ENCODE results near the gene PRSS38. TPM values are rescaled to one million over a fixed set of nuclear protein-coding genes. Genes with fewer than 3 reads are reported as not detected.
"Not testable (repeated sequence)": the region's sequence is repeated elsewhere in the genome, so short reads cannot be mapped to it uniquely, and the experiment has no call there.

The PRSS38 gene
- total RNA-seq, 1 donor from 2014 or later: not detected

DNA sequence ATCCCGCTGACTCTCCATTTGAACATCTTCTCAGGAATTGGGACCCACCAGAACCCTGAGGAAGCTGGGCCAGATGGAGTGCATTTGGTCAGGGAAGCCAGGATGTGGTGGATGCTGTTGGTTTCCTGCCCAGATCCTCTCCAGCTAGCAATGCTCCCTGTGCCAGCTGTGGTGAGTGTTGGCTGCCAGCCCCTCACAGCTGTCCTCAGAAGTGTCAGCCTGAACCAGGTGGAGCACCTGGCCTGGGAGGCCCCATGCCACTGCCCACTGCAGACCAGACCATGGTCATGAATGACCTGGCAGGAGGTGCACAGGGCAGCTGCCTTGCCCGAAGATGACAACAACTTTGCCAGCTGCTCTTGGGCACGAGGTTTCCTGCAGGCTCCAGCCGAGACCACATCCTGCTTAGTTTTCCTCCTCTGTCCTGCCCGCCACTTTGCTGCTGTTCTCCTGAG lies 54.4 kb downstream of the PRSS38 start:
- no peak overlapping the region for H3K4me3 Mint-ChIP-seq (ENCODE audit: unreplicated experiment)
- TF ChIP-seq, protein P1, sequence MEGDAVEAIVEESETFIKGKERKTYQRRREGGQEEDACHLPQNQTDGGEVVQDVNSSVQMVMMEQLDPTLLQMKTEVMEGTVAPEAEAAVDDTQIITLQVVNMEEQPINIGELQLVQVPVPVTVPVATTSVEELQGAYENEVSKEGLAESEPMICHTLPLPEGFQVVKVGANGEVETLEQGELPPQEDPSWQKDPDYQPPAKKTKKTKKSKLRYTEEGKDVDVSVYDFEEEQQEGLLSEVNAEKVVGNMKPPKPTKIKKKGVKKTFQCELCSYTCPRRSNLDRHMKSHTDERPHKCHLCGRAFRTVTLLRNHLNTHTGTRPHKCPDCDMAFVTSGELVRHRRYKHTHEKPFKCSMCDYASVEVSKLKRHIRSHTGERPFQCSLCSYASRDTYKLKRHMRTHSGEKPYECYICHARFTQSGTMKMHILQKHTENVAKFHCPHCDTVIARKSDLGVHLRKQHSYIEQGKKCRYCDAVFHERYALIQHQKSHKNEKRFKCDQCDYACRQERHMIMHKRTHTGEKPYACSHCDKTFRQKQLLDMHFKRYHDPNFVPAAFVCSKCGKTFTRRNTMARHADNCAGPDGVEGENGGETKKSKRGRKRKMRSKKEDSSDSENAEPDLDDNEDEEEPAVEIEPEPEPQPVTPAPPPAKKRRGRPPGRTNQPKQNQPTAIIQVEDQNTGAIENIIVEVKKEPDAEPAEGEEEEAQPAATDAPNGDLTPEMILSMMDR (IDR thresholded peaks at IDR 0.05; ENCODE audit: partially characterized antibody, unreplicated experiment): no peak
- DNase-seq: no peak
- peaks cover 6% of the 10 kb centered on the region for H3K9me3 Mint-ChIP-seq (ENCODE audit: unreplicated experiment)
- no peaks in the 10 kb centered on the region for H3K27me3 Mint-ChIP-seq (ENCODE audit: unreplicated experiment)
- H3K36me3 Mint-ChIP-seq (ENCODE audit: unreplicated experiment): peaks cover 12% of the 10 kb centered on the region
- H3K27ac Mint-ChIP-seq (ENCODE audit: unreplicated experiment): no peak overlapping the region
- no peaks in the 10 kb centered on the region for H3K4me1 Mint-ChIP-seq (ENCODE audit: low read depth, unreplicated experiment)

DNA sequence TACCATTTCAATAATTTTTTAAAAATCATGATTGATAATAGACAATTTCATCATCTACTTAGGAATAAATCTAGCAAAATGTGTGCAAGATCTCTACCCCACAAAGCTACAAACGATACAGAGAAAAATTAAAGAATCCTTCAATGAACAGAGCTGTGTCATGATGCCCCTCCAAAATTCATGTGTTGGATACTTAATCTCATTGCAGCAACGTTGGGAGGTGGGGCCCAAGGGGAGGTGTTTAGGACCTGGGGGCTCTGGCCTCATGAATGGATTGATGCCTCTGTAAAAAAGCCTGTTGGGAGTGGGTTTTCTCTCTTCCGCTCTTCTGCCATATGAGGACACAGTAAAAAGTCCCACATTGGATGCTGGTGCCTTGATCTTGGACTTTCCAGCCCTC lies 54.9 kb downstream of the PRSS38 start:
- H3K27ac Mint-ChIP-seq (ENCODE audit: unreplicated experiment): no peak overlapping the region
- no peak for DNase-seq
- no peak overlapping the region for H3K4me3 Mint-ChIP-seq (ENCODE audit: unreplicated experiment)
- H3K4me1 Mint-ChIP-seq (ENCODE audit: low read depth, unreplicated experiment): no peaks in the 10 kb centered on the region
- no peaks in the 10 kb centered on the region for H3K27me3 Mint-ChIP-seq (ENCODE audit: unreplicated experiment)
- H3K36me3 Mint-ChIP-seq (ENCODE audit: unreplicated experiment): peaks cover 12% of the 10 kb centered on the region
- H3K9me3 Mint-ChIP-seq (ENCODE audit: unreplicated experiment): peaks cover 5% of the 10 kb centered on the region
- TF ChIP-seq, protein P1 (IDR thresholded peaks at IDR 0.05; ENCODE audit: partially characterized antibody, unreplicated experiment): no peak

DNA sequence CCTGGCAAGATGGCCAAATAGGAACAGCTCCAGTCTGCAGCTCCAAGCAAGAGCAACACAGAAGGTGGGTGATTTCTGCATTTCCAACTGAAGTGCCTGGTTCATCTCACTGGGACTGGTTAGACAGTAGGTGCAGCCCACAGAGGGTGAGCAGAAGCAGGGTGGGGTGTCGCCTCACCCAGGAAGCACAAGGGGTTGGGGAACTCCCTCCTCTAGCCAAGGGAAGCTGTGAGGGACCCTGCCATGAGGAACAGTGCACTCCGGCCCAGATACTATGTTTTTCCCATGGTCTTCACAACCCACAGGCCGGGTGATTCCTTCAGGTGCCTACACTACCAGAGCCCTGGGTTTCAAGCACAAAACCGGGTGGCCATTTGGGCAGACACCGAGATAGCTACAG lies 56.4 kb downstream of the PRSS38 start:
- not testable (repeated sequence) for H3K4me3 Mint-ChIP-seq (ENCODE audit: unreplicated experiment); H3K9me3 Mint-ChIP-seq (ENCODE audit: unreplicated experiment); H3K27ac Mint-ChIP-seq (ENCODE audit: unreplicated experiment); H3K4me1 Mint-ChIP-seq (ENCODE audit: low read depth, unreplicated experiment); H3K27me3 Mint-ChIP-seq (ENCODE audit: unreplicated experiment); DNase-seq
- H3K36me3 Mint-ChIP-seq (ENCODE audit: unreplicated experiment): peaks cover 12% of the 10 kb centered on the region

DNA sequence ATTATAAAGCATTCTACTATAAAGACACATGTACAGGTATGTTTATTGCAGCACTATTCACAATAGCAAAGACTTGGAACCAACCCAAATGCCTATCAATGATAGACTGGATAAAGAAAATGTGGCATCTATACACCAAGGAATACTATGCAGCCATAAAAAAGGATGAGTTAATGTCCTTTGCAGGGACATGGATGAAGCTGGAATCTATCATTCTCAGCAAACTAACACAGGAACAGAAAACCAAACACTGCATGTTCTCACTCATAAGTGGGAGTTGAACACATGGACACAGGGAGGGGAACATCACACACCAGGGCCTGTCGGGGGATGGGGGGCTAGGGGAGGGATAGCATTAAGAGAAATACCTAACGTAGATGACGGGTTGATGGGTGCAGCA lies 62.3 kb downstream of the PRSS38 start:
- H3K36me3 Mint-ChIP-seq (ENCODE audit: unreplicated experiment); H3K27ac Mint-ChIP-seq (ENCODE audit: unreplicated experiment); DNase-seq; H3K27me3 Mint-ChIP-seq (ENCODE audit: unreplicated experiment); H3K4me3 Mint-ChIP-seq (ENCODE audit: unreplicated experiment); H3K4me1 Mint-ChIP-seq (ENCODE audit: low read depth, unreplicated experiment): not testable (repeated sequence)
- H3K9me3 Mint-ChIP-seq (ENCODE audit: unreplicated experiment): peaks cover 11% of the 10 kb centered on the region

DNA sequence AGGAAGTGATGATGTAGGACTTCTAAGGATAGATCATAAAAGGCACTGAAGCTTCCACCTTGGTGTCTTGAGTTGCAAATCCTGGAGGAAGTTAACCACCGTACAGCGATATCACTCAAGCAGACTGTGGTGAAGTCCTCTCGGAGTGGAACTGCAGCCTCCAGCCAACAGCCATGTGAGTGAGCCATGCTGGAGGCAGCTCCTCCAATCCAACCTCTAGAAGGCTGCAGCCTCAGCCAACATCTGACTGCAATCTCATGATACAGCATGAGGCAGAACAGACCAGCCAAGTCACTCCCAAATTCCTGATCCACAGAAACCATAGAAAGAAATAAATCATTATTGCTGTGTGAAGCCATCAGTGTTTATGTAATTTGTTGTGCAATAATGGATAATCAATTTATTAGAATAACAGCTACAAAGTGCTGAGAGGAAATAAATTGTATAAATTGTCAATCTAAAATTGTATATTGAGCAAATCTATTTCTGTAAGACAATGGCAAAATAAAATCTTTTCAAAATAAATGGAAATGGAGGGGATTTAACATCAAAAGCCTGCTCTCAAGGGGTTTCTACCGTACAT lies 65.0 kb downstream of the PRSS38 start:
- Mint-ChIP-seq H3K9me3 (ENCODE audit: unreplicated experiment) (peaks cover 6% of the 10 kb centered on the region), H3K27ac (ENCODE audit: unreplicated experiment) (no peak overlapping the region), H3K27me3 (ENCODE audit: unreplicated experiment) (peaks cover 3% of the 10 kb centered on the region), H3K4me3 (ENCODE audit: unreplicated experiment) (no peak overlapping the region), H3K36me3 (ENCODE audit: unreplicated experiment) (no peaks in the 10 kb centered on the region), H3K4me1 (ENCODE audit: low read depth, unreplicated experiment) (no peaks in the 10 kb centered on the region)
- DNase-seq: no peak
- TF ChIP-seq, protein P1 (IDR thresholded peaks at IDR 0.05; ENCODE audit: partially characterized antibody, unreplicated experiment): no peak

DNA sequence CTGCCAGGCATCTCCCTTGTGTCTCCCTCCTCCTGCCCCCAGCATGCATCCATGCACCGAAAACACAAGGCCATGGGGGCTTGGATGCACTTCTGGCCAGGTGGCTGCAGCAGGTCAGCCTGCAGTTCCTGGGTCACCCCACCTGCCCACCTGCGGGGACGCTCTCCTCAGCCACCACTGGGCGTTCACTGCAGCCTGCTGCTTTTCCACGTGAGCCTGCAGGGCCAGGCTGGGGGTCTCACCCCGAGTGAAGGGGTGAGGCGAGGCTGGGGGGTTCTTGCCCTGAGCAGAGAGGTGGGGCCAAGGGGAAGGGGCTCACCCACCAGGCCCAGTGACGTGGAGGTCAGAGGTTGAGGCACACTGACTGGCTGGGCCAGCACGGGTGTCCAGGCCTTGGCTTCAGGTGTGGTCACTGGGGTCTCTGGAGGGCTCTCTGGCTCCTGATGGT lies 67.6 kb downstream of the PRSS38 start:
- DNase-seq: no peak

More for the DNA sequence above, 67.6 kb downstream of the PRSS38 start:
- no peak overlapping the region for H3K27ac Mint-ChIP-seq (ENCODE audit: unreplicated experiment)
- no peaks in the 10 kb centered on the region for H3K36me3 Mint-ChIP-seq (ENCODE audit: unreplicated experiment)
- TF ChIP-seq, protein P1 (IDR thresholded peaks at IDR 0.05; ENCODE audit: partially characterized antibody, unreplicated experiment): no peak
- no peak overlapping the region for H3K4me3 Mint-ChIP-seq (ENCODE audit: unreplicated experiment)
- peaks cover 2% of the 10 kb centered on the region for H3K4me1 Mint-ChIP-seq (ENCODE audit: low read depth, unreplicated experiment)
- H3K9me3 Mint-ChIP-seq (ENCODE audit: unreplicated experiment): peaks cover 6% of the 10 kb centered on the region
- peaks cover 2% of the 10 kb centered on the region for H3K27me3 Mint-ChIP-seq (ENCODE audit: unreplicated experiment)

Data from glutamatergic neuron (in vitro differentiated cells).